Measurements from ENCODE around the gene TMEM269. TPM values are rescaled to one million over a fixed set of nuclear protein-coding genes. Genes with fewer than 3 reads are reported as not detected.

TMEM269 gene
- total and polyA plus RNA-seq, 10 of the 15 experiments (the other 5 are each of a cell fraction or from before 2014, with no cell fraction given): 0.02 to 0.26 (median 0.06) TPM; not detected in 2

DNA sequence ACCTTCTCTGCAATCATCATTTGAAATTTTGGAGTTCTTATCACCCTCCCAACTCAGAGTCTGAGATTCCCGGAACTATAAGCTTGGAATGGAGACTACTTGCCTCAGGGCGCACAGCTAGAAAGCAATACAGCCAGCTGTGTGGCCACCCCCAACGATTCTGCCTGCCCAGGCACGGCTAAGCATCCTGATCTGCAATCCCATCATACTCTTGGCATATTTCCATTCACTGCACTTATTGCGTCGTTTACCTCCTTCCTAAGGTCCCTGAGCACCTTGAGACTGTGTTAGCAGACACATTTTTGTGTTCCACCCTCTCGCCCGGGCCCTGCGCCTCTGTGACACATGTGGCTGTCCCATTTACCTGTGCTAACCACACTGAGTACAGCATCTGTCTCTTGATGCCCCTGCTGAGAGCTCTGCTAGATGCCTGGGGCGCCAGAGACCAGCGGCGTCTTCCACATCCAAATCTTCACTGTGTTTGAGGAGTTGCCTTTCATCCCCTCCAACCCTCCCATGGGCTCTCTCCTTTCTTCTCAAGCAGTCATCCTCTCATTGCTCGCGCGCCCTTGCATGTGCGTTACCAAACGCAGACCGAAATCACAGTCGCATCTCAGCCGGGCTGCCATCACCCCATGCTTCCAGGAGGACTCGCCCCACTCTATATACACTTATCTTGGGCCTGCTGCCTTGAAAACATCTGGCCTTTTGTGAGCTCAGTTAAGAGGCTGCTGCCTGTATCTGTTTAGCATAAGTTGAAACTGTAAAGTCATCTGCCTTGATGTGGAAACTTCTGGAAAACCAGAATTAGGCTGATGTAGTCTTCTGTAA is 41.3 kb upstream of the TMEM269 start:
- Histone ChIP-seq H3K4me2 (ENCODE audit: control insufficient read depth, insufficient read depth) (no peak overlapping the region), H4K20me1 (ENCODE audit: control insufficient read depth, insufficient read depth) (no peaks in the 10 kb centered on the region), H3K4me1 (ENCODE audit: control insufficient read depth, insufficient read depth, low read length) (no peaks in the 10 kb centered on the region), H3K9ac (ENCODE audit: control insufficient read depth, insufficient read depth, low read length) (no peak overlapping the region), H3K36me3 (ENCODE audit: control insufficient read depth in 2 of 2, insufficient read depth in 2 of 2, low read length in 1 of 2) (peaks cover 0 to 6% of the 10 kb centered on the region in 2 experiments; a peak in 3 of 4 replicates), H3K9me3 (replicated peaks; ENCODE audit: control insufficient read depth, insufficient read depth, low read length) (no peaks in the 10 kb centered on the region), H3K4me3 (no peak overlapping the region), H3K27ac (ENCODE audit: control insufficient read depth, insufficient read depth) (no peak overlapping the region), H3K79me2 (ENCODE audit: control insufficient read depth, insufficient read depth, low read length) (no peaks in the 10 kb centered on the region), H3K27me3 (replicated peaks in 1 of 2; ENCODE audit: control insufficient read depth in 2 of 2, insufficient read depth in 2 of 2, low read length in 1 of 2) (no peaks in the 10 kb centered on the region), H2AFZ (ENCODE audit: control insufficient read depth, low read depth, low read length) (no peak overlapping the region)
- FAIRE-seq (no peak), ATAC-seq (no peak), DNase-seq (ENCODE audit: low read depth, low spot score) (no peak)
- TF ChIP-seq RFX5 (IDR thresholded peaks at IDR 0.05; ENCODE audit: low read depth, low read length) (no peak), HDGF (IDR thresholded peaks at IDR 0.05) (no peak), KLF5 (IDR thresholded peaks at IDR 0.05; ENCODE audit: partially characterized antibody) (no peak), NR2C1 (IDR thresholded peaks at IDR 0.05) (no peak)
- TF ChIP-seq, protein P1, sequence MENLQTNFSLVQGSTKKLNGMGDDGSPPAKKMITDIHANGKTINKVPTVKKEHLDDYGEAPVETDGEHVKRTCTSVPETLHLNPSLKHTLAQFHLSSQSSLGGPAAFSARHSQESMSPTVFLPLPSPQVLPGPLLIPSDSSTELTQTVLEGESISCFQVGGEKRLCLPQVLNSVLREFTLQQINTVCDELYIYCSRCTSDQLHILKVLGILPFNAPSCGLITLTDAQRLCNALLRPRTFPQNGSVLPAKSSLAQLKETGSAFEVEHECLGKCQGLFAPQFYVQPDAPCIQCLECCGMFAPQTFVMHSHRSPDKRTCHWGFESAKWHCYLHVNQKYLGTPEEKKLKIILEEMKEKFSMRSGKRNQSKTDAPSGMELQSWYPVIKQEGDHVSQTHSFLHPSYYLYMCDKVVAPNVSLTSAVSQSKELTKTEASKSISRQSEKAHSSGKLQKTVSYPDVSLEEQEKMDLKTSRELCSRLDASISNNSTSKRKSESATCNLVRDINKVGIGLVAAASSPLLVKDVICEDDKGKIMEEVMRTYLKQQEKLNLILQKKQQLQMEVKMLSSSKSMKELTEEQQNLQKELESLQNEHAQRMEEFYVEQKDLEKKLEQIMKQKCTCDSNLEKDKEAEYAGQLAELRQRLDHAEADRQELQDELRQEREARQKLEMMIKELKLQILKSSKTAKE (IDR thresholded peaks at IDR 0.05; ENCODE audit: low read depth, poor library complexity, severe bottlenecking): no peak
- POLR2A ChIA-PET: no interaction called here
- SMC1A ChIA-PET (ENCODE audit: uncharacterized antibody, unreplicated experiment): interaction anchor here (1.2 kb wide), 1 partner anchor 330 kb away, joined by 4 read pairs; no protein-coding TSS in a partner anchor
- WGBS (ENCODE audit: insufficient coverage, insufficient replicate concordance, low lambda C conversion rate, missing lambda C conversion rate): 74% methylated on average over 21 of the region's 21 CpGs
- in situ Hi-C loops (cut with MboI): no loop called here
- BruUV-seq (replicated peaks): no TSS peak
- intact Hi-C loops (cut with micrococcal nuclease; ENCODE audit: unreplicated experiment): no loop called here
- CTCF ChIA-PET: interaction anchor here (0.9 to 1.8 kb wide), 2 partner anchors 167 to 399 kb away, joined by 4 to 6 read pairs; no protein-coding TSS in a partner anchor
- RAD21 ChIA-PET (ENCODE audit: unreplicated experiment): no interaction called here

All from GM12878 (cell line).